AG09319 (cell line): ENCODE data around the gene SHISA6.
"Not testable (repeated sequence)": the region's sequence is repeated elsewhere in the genome, so short reads cannot be mapped to it uniquely, and the experiment has no call there.

ENCODE experiments used
- DNase-seq: peaks from one replicate; pipeline ENCODE4 v3.0.0-alpha.2; 2010; ENCODE audit warnings: low read depth; ENCODE audit errors: extremely low read depth
- TF ChIP-seq, protein P1 (sequence below): IDR thresholded peaks from 2 replicates; pipeline ENCODE4 v1.5.1; 2011; ENCODE audit warnings: low read depth, mild to moderate bottlenecking, inconsistent platforms, low read length, moderate library complexity

SHISA6 gene

DNA sequence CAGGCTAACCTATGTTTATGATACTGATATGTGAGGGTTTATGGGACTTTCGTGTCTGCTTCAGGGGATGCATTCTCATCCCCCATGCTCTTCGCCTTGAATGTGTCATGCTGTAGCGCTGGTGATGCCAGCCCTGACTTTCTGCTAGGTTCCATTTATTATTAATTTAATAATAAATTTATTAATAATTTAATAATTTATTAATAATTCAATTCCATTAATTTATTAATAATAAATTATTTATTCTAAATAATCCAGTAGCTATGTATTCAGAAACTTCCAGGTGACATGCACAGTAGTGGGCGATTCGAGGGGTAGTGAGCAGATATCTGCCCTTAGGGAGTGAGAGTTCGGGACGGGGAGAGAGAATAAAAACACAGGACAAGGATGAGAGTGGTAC lies 49.8 kb downstream of the SHISA6 start:
- TF ChIP-seq, protein P1, sequence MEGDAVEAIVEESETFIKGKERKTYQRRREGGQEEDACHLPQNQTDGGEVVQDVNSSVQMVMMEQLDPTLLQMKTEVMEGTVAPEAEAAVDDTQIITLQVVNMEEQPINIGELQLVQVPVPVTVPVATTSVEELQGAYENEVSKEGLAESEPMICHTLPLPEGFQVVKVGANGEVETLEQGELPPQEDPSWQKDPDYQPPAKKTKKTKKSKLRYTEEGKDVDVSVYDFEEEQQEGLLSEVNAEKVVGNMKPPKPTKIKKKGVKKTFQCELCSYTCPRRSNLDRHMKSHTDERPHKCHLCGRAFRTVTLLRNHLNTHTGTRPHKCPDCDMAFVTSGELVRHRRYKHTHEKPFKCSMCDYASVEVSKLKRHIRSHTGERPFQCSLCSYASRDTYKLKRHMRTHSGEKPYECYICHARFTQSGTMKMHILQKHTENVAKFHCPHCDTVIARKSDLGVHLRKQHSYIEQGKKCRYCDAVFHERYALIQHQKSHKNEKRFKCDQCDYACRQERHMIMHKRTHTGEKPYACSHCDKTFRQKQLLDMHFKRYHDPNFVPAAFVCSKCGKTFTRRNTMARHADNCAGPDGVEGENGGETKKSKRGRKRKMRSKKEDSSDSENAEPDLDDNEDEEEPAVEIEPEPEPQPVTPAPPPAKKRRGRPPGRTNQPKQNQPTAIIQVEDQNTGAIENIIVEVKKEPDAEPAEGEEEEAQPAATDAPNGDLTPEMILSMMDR = no peak
- DNase-seq = no peak

DNA sequence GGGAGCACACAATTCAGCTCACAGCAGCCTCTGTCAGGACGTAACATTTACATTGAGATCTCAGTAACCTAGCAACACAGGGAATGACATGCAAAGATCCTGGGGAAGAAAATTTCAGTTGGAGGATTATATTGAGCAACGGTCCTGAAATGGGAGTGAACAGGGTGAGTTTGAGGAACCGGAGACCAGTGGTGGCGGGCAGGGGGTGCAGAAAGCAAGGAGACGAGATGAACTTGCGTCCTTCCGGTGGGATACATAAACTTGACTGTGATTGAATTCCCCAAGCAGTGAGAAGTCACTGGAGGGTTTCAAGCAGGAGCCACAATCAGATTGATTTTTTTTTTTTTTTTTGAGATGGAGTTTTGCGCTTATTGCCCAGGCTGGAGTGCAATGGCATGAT lies 51.5 kb downstream of the SHISA6 start:
- TF ChIP-seq, protein P1 = no peak
- no peak for DNase-seq

DNA sequence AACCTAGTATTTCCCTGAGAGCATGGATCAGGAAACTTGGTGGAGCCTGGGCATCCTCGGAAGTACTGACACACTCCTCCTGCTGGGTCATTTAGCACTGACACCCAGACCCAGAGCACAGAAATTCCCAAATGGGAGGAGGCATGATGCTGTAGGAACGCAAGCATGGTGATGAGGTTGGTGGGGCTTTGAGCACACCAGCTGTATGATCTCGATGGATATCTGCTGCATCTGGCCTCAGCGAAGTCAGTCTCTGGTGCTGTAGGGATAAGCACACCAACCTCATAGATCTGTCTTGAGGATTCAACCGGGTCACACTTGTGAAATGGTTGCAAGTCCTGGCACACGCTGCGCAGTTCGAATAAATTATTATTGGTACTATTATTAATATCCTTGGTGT lies 52.5 kb downstream of the SHISA6 start:
- no peak for DNase-seq
- TF ChIP-seq, protein P1 = no peak

DNA sequence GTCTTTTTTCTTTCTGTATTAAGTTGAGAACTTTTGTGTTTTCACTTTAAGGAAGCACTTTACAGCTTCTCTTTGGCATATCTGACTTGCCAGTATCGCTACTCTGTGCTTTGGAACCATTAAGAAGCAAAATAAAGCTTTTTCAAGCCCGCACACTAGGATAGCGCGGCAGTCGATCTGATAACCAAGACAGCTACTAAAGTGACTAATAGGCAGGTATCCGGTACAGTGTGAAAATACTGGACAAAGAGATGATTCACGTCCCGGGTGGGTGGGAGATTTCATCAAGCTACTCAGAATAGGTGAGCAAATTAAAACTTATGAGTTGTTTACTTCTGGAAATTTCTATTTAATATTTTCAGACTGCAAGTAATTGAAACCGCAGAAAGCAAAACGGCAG lies 53.8 kb downstream of the SHISA6 start:
- TF ChIP-seq, protein P1 = no peak
- no peak for DNase-seq

DNA sequence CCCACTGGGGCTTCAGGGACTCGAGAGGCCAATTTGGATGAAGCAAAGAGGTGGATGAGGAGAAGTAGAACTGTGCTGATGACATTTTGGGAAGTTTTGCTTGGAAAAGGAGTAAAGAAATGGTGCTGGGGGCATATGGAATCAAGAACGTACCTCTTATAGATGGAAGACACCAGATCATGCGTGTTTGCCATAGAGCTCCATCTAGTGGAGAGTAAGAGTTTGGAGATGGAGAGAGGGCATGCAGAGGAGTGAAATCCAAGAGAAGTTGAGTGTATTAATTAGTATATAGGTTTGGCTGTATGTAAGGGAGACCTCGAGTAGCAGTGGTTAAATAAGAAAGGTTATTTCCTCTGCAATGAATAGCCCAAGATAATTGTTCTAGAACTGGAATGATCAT lies 56.0 kb downstream of the SHISA6 start:
- no peak for DNase-seq
- TF ChIP-seq, protein P1 = no peak

DNA sequence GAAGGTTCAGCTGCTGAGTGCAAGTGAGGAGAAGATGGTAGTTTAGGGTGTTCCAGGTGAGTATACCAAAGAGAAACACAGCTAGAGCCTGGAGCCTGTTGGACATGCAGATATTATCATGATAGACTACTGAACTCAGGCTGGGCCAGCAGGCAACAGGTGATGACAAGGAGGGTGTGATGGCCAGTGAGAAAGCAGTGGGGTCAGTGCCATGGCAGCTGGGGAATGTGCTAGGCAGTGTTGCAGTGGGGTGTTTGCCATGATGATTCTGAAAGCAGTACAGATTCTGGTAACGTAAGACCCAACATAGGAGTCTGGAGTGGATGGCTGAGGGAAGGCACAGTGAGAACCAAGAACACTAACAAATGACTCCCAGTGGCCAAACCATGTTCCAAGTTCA lies 57.4 kb downstream of the SHISA6 start:
- TF ChIP-seq, protein P1 = no peak
- no peak for DNase-seq

DNA sequence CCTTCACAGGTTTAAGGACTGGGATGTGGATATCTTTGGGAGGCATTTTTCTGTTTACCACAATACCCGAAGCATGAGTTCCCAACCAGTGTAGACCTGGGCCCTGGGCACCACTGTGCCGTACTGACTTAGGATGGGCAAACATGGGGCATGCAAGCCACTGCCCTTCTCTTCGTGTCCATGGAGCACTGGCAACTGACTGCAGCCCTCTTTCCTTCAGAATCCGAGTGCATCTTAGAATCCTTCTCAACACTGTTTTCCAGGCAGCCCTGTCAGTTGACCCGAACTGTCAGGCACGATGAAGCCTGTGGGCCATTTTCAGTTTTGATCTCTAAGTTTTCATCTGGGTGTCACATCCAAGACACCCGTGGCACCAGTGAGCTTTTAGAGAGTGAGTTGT lies 59.2 kb downstream of the SHISA6 start:
- DNase-seq = no peak
- TF ChIP-seq, protein P1 = no peak

DNA sequence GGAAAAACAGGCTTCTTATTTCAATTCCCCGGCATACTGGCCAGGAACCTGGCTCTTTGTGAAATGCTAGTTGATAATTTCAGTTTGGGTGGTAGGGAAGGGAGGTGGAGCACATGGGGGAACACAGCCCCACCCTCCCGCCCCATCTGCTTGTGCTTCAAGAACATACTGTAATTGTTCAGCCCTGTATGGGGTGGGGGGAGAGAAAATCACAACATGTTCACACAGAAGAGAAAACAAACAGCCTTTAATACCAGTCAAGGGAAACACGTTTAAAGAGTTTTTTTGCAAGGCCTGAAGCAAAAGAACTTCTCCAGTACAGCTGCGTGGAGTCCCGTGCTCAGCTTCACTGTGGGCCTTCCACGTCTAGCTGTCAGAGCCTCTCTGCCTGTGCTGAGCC lies 59.7 kb downstream of the SHISA6 start:
- TF ChIP-seq, protein P1 = no peak
- no peak for DNase-seq

DNA sequence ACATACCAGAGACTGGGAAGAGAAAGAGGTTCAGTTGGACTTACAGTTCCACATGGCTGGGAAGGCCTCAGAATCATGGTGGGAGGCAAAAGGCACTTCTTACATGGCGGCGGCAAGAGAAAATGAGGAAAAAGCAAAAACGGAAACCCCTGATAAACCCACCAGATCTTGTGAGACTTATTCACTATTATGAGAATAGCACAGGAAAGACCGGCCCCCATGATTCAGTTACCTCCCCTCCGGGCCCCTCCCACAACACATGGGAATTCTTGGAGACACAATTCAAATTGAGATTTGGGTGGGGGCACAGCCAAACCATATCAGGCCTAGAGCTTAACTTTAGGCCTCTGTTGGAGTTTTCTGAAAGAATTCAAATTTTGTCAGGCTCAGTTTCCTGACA lies 60.9 kb downstream of the SHISA6 start:
- DNase-seq = not testable (repeated sequence)
